GM18520 (cell line): ENCODE results near the gene ABCC12.

Source experiments
- ATAC-seq: cut with Tn5 transposase; IDR thresholded peaks from one replicate; pipeline ENCODE4 v1.9.1; 2021; ENCODE audit not compliant: unreplicated experiment

The ABCC12 gene

GRCh38 chr16:48133455-48134211, 22.2 kb downstream of the ABCC12 start:
- no peak for ATAC-seq

DNA sequence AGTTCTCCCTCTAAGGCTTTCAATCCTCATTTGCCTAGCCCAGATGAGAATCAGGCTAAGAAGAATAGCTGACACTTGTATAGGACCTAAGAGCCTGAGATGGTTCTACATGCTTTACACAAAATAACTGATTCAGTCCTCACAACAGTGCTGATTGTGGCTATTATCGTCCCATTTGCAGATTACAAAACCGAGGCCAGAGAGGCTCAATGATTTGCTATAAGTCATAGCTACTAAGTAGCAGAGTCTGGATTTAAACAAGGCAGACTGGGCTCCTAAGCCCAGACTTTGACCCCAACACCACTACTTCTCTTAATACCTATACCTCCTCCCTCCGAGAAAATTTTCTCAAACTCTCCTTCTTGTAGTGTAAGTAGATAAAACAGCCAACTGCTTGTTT, 23.1 kb downstream of the ABCC12 start:
- no peak for ATAC-seq

DNA sequence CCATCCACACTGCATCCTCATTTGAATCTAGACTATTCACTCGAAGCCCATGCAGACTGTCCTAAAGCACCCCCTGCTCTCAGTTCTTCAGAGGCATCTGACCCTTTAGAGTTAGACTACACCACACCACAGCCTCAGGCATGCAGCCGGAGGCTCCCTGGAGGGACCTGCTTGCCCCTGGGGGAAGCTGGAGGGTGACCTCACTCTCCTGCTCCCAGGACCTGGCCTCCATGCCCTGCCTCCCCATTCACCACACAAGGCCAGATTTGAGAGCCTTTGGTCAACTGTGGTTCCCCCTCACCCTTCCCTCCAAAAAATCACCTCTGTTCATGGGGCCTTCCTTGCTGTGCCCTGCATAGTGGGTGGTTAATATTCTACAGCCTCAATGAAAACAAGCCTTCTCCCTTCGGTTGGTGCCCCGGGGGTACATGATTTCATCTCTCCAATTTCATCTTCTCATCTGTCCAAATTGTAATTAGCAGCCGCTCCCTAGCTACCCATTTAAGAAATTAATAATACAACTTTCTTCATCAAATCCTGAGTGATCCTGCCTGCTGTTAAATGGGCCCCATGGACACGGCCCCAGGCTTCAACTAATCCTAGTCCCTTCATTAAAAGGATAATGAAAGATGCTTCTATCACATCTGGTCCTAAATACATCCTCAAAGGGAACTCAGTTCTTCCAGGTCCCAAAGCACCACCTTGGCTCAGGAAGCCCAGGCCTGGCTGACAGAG, 24.4 kb downstream of the ABCC12 start:
- no peak for ATAC-seq

GRCh38 chr16:48129926-48130325, 25.9 kb downstream of the ABCC12 start:
- ATAC-seq: no peak

- no peak for ATAC-seq
Measured at GRCh38 chr16:48128769-48129168, 27.0 kb downstream of the ABCC12 start.

DNA sequence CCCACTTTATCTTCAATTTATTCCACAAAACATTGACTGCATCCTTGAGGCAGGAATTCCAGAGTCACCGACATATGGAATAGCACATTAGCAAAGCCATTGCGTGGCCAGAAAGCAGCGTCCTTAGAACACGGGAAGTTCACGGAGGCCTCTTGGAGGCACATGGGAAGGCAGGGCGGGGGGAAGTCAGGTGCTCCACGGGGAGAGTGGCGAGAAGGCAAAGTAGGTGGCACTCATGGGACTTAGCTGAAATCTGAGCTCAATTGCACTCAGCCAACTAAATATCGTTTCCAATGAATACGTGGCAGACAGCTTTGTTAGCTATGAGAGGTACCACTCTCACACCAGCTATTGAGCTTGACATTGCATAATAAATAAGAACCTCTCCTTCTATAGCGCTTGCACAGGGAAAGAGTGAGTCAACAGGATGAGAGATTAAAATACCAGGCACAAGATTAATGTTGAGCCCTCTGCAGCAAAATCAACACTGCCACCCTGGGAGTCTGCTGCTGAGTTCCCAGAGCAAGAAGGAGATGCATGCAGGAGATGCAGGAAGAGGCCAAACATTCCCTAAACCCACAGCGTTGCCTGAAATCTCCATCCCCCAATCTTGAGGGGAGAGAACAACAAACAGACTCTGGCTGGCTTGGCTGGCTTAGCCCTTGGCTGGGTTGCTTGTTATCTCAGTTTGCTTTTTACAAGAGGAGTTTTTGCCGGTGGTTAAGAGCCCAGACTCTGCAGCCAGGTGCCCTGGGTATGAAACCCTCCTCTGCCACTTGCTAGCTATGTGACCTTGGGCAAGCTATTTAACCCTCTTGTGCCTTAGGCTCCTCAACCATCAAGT, 28.8 kb downstream of the ABCC12 start:
- no peak for ATAC-seq

GRCh38 chr16:48125888-48126287, 29.9 kb downstream of the ABCC12 start:
- no peak for ATAC-seq

DNA sequence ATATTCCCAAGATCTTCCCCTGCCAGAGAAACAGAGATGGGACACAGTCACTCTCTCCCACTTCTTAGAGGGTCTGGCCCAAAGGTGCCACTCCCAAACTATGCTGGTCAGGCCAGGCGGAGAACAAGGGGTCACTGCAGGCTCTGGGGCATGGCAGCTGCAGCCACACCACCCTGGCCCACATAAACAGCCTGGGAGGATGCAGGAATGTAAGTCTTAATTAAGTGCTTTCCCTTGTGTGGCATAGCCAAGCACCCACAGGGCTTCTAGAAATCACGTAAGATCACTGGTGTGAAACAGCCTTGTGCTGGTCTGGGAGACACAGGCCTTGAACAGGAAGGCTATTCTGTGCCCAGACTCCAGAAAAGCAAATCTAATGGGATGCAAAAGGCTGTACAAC, 31.5 kb downstream of the ABCC12 start:
- ATAC-seq: no peak

GRCh38 chr16:48123104-48123788, 32.5 kb downstream of the ABCC12 start:
- peak; percentile 43 for ATAC-seq

- ATAC-seq: no peak
Measured at GRCh38 chr16:48121276-48121675, 34.5 kb downstream of the ABCC12 start.

DNA sequence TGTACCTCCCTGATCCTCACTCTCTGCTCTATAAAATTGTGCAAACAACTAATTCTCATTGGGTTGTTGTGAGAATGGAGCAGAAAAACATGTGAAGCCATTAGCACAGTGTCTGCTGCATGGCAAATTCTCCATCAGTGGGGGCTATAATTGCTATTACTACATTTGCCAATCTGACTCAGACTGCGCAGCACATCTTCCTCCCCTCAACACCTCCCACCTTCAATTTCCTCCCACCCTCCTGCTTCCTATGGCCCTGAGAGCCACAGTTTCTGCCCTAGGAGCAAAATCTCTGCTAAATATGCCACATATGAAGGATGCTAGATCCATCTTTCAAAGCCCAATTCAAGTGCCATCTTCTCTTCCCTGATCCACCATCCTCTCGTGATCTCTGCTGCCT, 37.0 kb downstream of the ABCC12 start:
- ATAC-seq: no peak

DNA sequence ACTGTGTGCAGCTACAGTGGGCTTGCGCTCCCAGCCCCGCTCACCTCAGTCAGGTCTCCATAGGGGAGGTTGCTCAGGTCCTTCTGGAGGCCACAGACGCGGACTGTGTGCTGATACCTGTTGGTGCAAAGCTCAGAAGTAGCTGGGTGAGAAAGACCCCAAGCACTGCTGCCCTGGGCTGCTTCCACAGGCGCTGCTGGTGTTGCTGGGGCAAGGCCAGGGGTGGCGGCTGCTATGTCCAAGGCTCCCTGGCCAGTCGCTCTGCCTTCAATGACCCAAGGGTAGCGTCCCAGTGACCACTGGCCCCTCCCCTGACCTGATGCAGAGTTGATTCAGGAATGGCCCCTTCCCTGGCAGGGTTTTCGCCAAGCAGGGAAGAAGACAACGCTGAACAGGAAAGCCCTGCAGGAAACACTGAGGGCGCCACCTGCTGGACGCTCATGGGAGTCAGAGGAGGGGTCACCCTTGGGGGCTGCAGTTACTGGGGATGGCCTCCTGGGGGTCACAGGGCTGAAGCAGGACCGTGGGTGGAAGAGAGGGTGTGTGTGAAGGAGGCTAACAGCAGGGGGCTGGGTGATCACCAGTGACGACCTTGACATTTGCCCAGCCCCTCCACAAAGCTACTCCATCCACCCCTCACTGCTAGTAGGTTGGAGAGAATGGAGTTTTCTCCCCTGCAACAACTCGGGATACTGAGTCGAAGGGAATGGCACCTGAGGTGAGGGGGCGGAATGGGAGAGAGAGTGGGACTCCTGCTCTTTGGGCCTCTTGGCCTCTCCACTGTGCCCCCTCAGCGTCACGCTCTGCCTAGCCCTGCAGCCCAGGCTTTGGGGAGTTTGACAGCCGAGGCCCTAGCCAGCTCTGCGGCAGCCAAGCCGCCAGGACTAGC, 38.3 kb downstream of the ABCC12 start:
- no peak for ATAC-seq

- ATAC-seq: no peak
Measured at GRCh38 chr16:48115299-48115698, 40.5 kb downstream of the ABCC12 start.

GRCh38 chr16:48114410-48114809, 41.4 kb downstream of the ABCC12 start:
- no peak for ATAC-seq

- no peak for ATAC-seq
Measured at GRCh38 chr16:48113471-48113870, 42.3 kb downstream of the ABCC12 start.

DNA sequence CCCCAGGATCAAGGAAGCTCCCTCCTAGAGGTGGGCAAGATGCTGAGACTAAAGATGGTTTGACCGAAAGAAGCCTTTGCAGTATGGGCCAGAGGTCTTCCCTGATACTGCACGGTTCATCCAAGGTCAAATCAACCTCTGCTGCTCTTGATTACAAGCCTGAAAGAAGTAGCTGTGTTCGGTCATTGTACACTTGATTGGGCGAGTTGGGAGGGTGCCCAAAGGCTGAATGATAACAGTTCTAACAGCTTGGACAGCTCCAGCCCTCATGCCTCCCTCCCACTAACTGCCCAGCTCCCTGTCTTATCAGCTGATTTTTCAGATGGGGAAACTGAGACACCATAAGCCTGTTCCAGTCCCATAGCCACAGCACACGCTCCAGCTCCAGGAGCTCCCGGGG, 42.8 kb downstream of the ABCC12 start:
- no peak for ATAC-seq

GRCh38 chr16:48112600-48112999, 43.2 kb downstream of the ABCC12 start:
- no peak for ATAC-seq

DNA sequence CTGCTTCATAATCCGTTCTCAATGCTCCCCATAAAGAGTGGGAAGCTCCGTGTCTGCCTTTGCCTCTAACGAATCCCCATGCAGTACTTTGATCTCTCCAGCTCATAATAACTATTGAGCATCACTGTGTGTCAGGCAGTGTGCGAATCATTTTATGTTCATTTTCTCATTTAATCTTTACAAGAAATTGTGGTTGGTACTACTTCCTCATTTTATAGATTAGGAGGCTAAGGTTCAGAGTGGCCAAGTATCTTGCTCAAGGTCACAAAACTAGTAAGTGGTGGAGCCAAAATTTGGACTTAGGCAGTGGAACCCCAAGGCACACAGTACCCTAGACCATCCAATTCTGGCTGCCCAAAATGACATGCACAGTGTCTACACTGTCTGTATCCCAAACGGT, 44.8 kb downstream of the ABCC12 start:
- no peak for ATAC-seq

DNA sequence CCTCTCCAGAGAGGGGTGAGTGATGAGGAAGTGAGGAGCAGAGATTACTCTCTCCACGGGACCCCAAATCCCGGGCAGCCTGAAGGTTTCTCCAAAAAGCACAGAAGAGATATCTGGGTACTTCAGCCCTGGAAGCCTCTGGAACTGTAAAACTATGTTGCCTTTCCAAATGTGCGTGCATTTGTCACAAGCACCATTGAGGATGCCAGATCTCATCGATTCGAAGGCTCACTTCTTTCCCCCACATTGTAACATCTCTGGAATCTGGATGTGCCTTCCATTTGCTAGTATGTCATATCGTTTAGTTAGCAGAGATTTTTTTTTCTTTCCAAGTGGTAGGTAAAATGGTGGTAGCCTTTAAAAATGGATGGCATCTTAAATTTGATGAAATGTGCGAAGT, 45.8 kb downstream of the ABCC12 start:
- ATAC-seq: no peak

DNA sequence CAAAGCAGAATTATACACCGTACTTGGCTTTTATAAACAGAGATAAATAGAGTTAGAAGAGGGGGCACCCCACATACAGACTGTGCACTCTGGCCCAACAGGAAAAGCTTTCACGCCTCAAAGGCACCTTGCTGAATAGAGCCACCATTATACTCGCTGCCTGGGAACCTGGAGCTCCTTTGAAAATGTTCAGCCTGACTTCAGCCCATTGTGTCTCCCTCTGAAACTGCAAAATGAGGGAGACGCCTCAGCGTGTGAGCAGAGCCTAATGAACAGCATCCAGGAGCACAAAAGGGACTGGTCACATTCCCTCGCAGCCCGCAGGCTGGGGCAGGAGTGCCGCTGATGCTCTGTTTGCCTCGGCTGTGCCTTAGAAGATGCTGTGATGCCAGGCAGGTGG, 46.3 kb downstream of the ABCC12 start:
- ATAC-seq: no peak
